T-helper 1 cell treated with Interleukin-12 subunit alpha and Interleukin-12 subunit beta and Interleukin-4 antibody, amounts not matched to agents 30 ng/mL and 1 ng/mL, for 36 hours (primary cell): ENCODE data around the gene PSMA7. TPM values are rescaled to one million over a fixed set of nuclear protein-coding genes. Genes with fewer than 3 reads are reported as not detected.

Experiments used
- intact Hi-C: fragments of 100-400 bp; cut with micrococcal nuclease; formaldehyde crosslinking; loops from one replicate; pipeline ENCODE4 v1.15.1; 2024
- total RNA-seq: library from RNA; stranded (reverse); gene quantifications from 2 replicates; pipeline ENCODE4 v1.2.3, GENCODE V29; 2022

The PSMA7 gene
- total RNA-seq, 1 donor from 2014 or later, result 342 TPM

DNA sequence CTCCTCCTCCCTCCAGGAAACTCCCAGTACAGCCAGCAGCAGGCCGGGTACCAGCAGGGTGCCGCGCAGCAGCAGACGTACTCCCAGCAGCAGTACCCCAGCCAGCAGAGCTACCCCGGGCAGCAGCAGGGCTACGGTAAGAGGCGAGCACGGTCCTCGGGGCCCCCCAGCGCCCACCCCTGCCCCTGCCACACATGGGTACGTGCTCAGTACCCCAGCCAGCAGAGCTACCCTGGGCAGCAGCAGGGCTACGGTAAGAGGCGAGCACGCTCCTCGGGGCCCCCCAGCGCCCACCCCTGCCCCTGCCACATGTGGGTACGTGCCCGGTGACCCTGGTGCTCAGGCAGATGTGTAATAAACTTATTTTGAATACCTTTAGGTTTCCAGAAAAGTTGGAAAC is 29.5 kb upstream of the PSMA7 start:
- intact Hi-C loops, result no loop called here

DNA sequence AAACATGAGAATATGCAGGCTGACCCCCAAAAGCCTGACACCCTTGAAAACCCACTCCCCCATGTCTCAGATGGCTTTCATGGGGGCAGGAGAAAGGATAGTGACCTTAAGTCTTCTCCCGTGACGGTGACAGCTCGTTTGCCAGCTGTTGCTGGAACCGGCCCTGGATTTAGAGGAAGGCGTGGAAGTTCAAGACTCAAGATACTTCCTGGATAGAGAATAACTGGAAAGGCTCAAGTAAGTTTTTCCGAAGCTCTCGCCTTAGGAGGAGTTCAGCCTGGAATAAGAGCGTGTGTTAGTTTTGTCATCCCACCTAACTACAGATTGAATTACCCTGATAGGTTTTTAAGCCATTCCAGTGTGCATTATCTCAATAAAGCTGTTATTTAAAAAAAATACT is 28.1 kb upstream of the PSMA7 start:
- intact Hi-C loops, result no loop called here

DNA sequence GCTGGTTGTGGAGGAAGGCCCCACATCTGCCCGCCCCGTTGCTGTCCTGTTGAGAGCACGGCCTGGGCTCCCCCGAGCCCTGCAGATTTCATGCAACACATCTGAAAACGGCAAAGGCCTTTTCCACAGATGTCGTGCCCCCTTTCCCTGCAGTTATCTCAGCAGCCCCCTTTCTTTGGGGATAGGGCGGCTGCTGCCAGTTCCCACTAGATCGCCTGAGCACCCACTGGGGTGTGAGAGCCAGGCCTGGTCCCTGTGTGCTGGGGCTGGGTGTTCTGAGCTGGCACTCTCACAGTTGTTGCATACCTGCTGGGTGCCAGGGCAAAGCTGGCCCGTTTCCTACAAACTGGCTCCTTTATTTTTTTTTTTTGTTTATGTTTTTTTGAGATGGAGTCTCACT is 27.3 kb upstream of the PSMA7 start:
- intact Hi-C loops, result no loop called here

DNA sequence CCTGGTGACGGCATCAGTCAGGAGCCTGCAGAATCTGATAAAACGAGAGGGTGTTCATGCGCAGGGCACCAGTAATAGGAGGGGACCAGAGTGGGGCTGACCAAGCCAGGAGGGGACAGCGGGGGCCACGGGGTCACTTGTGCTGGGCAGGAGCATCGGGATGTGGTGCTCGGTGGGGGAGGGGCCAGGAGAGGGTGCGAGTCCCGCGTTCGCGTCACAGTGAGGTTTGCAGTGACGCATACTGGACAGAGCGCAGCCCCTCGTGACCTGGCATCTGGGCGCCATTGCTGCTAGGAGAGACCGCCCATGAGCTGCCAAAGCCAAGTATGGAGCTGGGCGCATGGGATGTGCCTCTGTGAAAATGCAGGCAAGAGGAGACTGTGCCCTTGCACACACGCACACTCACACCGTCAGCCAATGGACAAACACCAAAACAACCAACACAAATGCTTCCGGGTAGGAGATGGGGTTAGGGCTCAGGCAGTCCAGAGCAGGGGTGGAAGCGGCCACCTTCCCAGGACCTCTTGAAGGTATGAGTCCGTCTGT is 25.8 kb upstream of the PSMA7 start:
- intact Hi-C loops, result no loop called here

DNA sequence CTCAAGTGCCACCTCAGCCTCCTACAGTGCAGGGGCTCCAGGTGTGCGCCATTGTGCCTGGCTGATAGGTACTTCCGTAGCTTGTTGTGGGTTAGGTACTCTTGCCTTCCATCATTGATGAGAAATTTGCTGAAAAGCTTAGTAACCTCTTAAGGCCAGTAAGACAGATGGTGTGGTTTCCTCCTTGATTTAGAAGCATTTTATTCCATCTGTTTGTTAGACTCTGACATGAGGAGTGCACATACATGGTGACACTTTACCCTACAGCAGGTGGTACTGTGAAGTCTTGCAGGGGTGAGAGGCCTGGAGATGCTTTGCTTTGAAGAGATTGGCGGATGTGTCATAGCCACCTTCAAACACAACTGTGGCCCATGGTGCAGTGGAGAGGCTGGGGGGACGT is 24.9 kb upstream of the PSMA7 start:
- intact Hi-C loops, result no loop called here

DNA sequence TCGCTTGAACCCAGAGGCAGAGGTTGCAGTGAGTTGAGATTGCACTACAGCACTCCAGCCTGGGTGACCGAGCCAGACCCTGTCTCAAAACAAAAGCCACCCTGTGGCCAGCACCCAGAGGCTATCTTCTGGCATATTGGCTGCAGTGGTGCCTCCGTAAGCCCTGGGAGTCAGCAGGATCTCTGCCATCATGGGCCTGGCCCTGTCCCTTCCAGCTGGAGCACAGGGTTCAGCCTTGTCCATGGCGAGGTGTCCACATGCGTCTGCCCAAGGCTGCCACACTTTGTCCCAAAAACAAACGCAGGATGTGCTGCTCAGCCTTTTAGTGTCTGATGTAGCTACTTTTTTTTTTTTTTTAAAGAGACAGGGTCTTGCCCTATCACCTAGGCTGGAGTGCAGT is 24.3 kb upstream of the PSMA7 start:
- intact Hi-C loops, result no loop called here

DNA sequence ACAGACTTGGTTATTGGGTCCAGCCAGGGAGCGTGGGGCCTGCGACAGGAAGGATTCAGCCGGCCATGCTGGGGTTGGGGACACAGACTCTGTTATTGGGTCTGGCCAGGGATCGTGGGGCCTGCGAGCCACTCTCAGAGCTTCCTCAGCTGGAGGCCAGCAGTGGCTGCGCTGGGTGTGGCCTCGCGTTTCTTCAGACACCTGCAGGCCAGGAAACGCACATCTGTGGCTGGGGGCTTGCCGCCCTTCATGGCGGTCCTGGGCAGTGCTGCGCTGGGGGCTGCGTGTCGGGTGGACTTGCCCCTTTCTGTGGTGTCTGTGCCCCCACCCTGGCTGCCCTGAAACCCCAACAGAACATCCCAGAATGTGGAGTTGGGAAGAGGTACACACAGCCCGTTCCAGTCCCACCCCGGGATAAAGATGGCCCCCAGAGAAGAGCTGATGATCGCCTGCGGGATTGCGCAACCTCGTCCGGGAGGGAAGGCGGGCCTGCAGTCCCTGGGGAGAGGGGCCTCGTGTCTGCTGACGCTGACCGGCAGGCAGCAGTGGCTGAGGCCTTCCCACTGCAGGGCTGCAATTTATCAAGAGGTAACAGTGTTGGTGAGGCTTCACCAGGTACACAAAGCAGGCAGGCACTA is 22.7 kb upstream of the PSMA7 start:
- intact Hi-C loops, result no loop called here

DNA sequence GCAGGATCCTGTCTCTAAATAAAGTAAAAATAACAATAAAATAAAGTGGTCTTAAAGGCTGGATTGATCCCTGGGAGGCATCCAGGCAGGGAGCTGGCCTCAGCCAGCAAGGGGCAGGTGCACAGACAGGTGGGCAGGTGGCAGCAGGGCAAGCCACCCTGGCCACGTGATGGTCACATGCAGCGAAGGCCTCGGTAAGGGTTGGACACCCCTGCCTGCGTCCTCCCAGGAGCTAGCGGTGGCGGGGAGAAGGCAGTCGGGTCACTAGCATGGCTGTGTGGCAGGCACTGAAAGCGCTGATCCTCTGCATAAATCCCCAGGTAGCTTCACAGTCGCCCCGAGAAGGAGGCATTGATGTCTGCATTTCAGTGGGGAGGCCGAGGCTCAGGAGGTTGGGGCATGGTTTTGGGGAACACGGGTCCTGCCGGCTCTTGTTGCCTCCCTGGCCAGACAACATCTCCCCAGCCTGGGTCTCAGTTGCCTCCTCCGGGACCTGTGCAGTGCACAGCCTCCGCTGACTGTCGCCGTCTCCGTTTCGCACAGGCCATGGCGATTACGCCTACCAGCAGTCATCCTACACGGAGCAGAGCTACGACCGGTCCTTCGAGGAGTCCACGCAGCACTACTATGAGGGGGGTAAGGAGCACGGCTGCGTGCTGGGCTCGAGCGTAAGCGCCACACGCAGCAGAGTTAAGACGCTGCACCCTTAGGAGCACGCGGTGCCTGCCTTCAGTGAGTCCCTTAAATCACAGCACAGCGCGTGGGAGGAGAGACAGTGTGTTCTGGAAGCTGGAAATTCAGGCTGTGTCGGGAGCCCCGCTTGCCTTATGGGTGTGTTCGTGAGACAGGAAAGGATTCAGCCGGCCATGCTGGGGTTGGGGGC is 21.9 kb upstream of the PSMA7 start:
- intact Hi-C loops, result no loop called here

DNA sequence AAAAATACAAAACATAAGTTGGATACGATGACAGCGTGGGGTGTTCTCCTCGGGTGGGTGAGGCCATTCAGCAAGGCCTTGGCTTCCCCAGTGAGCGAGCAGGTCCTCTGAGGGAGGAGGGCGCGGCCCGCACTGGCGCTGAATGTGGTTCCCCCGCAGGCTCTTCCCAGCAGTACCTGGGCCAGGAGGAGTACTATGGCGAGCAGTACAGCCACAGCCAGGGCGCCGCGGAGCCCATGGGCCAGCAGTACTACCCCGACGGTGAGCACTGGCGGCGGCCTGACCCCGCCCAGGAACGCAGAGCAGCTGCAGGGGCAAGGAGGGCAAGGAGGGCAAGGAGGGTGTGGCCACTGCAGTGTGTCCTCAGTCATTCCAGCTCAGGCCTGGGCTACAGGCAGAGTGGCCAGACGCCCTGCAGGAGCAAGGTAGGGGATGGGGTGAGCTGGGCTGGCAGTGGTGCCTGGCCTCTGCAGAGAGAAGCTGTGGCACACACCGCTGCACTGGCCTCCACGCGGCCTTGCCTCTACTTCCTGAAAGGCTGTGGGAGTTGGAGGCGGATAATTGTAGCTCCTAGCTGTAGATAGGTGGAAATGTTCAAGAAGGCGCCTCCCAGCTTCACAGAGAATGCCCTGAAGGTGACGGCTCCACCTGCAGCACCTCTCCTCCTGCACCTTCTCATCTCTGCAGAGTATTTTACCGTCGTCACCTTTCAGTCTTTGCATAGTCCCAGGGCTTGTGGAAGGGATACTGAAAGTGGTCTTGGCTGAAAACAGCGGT is 21.0 kb upstream of the PSMA7 start:
- intact Hi-C loops, result no loop called here

DNA sequence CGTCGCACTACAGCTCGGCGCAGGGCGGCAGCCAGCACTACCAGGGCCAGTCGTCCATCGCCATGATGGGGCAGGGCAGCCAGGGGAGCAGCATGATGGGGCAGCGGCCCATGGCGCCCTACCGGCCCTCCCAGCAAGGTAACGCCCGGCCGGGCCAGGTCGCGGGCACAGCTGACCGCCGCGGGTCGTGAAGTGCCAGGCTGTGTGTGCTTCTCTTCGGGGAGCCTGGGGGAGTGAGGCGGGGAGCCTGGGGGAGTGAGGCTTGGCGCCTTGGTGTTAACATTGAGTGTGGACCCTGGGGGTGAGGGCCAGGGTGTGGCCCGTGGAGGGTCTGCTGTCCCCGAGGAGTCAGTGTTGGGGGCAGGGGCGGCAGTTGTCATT is 20.3 kb upstream of the PSMA7 start:
- intact Hi-C loops, result no loop called here

DNA sequence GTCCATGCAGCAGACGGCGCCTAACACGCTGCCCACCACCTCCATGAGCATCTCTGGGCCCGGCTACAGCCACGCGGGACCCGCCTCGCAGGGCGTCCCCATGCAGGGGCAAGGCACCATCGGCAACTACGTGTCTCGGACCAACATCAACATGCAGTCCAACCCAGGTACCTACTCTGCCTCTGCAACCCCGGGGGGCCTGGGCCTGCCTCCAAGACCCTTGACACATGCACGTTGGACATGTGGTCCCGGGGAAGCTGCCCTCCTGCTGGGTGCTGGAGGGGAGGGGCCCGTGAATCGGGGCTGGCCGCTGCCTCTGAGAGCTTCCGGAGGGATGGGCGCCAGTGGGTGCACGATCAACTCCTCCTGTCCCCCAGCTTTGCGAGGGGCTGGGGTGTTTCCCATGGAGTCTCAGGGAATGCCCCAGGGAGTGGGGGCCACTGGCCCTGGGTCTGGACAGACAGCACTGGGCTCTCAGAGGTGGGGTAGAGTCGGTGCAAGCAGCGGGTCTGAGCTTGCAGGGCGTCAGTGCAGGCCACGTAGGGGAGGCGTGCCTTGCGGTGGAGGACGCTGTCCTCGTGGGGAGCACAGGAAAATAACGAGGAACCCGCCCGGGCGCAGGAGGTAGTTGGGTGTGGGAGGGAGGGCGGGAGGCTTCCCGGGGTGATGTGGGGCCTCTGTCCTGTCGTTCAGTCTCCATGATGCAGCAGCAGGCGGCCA is 19.7 kb upstream of the PSMA7 start:
- intact Hi-C loops, result no loop called here

DNA sequence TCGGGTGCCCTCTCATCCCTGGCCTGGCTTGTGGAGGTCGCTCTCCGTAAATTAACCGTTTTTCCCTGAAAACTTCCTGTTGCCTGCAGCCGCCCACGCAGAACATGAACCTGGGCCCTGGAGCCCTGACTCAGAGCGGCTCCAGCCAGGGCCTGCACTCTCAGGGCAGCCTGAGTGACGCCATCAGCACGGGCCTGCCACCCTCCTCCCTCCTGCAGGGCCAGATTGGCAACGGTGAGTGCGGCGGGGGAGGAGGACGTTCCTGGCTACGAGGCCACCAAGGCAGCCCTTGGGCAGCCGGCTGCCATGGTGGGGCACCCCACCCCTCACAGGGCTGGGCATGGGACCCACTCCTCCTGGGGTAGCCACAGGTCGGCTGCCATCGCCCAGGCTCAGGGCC is 18.2 kb upstream of the PSMA7 start:
- intact Hi-C loops, result no loop called here

DNA sequence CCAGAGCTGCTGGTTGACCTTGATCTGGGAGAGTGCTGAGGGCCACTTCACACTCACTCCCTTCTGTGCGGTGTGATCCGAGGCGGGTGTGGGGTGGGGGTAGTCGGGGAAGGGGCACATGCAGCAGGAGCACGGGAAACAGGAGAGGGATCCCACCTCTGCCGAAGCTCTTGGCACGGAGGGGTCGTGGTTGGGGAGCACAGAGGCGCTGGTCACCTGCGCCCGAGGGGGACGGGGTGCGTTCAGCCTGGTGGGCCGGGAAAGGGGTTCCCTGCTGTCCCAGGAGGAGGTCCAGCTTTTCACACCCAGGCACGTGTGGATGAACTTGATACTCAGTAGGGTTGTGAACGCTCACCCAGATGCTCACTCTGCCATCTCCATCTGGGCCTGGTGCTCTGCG is 17.7 kb upstream of the PSMA7 start:
- intact Hi-C loops, result no loop called here

DNA sequence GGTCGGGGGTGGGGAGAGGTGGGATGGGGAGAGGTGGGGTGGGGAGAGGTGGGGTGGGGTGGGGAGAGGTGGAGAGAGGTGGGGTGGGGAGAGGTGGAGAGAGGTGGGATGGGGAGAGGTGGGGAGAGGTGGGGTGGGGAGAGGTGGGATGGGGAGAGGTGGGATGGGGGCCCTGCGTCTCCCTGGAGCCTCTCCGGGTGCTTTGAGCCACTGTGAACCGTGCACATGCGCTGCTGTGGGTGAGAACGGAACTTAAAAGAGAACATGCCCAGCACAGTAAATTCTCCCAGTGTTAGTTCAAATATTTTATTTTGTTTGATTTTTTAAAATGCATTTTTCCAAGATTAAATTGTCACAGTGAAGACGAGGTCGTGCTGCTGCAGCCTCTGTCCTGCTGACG is 17.1 kb upstream of the PSMA7 start:
- intact Hi-C loops, result no loop called here

DNA sequence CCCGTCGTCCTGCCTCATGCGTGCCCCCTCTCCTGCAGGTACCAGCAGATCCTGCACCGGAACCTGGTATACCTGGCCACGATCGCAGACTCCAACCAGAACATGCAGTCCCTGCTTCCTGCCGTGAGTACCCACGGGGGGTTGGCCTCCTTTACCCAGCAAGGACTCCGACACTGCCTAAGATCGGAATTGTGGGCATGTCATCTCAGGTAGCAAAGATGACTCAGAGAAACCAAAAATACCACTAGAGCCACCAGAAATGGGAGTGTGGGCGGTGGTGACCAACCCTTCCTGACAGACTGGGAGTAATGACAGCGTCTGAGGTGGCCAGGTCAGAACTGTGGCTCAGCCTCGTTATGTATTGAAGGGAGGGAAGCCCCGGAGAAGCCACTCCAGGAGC is 16.6 kb upstream of the PSMA7 start:
- intact Hi-C loops, result no loop called here

DNA sequence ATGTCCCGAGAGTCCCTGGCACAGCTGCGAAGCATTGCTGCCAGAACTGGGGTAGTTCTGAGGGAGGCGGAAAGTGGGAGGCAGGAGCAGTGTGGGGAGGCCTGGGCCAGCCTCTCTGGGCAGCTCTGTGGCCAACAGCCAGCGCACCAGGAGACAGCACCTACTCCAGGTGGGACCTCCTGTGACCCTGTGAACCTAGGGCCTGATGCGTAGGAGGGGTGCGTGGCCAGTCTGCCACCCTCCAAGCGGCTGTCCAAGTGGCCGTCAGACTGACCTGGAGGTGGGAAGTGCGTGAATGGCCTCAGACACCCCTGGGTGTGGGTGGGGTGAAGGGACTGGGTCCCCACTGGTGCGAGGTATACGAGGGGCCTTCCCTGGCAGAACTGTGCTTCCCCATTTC is 15.9 kb upstream of the PSMA7 start:
- intact Hi-C loops, result no loop called here

DNA sequence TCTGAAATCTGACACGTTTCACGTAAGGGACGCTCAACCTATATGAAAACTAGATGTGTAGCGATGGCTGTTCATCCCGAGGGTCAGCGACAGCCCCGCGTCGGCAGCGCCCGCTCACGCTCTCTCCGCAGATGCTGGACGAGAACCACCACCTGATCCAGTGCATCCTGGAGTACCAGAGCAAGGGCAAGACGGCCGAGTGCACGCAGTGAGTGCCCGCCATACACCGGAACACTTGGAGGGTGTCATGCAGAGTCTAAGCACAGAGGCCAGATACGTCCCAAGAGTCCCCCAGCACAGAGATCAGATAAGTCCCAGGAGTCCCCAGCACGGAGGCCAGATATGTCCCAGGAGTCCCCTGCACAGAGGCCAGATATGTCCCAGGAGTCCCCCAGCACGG is 15.3 kb upstream of the PSMA7 start:
- intact Hi-C loops, result no loop called here

DNA sequence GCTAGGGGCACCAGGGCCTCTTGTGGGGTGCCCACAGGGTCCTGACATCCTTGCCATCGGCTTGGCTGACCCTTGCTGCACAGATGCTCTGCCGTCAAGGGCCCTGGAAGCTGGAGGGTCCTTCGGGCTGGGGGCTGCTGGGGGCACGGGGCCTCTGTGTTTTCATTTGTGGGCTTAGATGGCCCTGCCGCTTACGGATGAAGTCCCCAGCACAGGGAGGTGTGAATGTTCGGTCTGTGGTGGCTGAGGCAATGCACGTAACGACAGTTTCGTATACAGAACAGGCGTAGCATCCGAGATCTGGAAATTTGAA is 14.8 kb upstream of the PSMA7 start:
- intact Hi-C loops, result no loop called here

DNA sequence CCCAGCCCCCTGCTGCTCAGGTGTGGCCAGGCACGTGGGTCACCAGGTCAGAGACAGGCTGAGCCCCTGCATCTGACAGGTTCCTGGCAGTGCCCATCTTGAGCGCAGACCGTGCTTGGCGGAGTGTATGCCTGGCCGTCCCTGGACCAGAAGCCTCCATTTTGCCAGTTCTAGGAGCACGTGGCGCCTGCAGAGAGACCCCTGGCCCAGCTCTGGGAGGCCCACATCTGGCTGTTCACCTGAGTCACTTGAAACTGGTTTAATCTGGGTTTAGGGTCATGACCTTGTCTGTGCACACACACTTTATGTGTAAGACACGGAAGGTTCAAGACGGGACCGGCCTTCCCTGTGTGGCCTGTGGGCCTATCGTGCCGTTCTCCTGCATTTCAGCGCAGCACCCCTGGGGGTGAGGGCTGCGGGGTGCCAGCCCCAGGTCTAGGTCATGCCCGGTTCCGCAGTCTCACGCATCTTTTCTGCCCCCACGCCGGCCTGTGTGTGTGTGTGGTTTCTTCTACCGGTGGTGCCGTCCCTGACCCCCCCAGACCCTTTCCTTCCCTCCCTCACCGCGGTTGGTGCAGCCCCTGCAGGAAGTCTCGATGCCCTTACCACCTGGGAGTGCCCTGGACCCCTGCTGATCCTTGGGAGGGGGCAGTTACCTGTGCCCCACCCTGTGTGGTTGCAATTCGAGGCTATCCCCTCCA is 14.3 kb upstream of the PSMA7 start:
- intact Hi-C loops, result loop anchor here (1.0 to 2.0 kb wide), 3 partner anchors 127 to 147 kb away; no protein-coding TSS in a partner anchor

DNA sequence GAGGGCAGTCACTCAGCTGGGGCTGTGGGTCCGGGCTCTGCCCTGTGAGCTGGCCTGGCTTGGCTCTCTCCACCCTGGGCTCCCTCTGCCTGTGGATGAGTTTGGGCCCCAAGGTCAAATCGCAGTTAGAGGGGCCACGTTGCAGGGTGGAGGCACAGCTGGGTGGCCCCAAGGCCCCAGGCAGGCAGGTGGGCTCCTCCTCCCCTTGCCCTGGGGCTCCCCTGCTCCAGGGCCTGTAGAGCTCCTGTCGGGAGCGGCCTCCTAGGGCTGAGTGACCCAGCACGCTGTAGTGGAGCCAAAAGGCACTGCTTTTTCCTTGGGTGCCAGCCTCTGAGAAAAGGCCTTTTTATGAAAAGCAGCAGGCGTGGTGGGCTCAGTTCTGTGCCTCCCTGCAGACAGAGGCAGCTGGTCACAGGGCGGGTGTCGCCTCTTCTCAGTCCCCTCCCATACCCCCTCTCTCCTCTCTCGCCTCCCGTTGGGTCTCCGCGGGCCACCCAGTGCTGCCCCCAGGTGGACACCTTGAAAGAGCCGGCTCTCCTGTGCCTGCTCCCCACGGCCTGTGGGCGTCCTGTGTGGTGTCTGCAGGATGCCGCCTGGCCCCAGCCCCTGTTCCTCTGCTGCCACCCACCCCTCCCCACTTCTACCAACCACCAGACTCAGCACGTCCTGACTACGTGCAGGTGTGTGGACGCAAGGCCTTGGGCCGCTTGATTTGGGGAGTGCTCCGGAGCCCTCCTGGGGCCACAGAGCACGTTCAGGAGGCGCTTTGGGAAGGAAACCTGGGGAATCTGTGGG is 13.6 kb upstream of the PSMA7 start:
- intact Hi-C loops, result loop anchor here (1.0 to 2.0 kb wide), 3 partner anchors 126 to 146 kb away; no protein-coding TSS in a partner anchor
